H1 (cell line): Measurements from ENCODE around the gene PLXNA3. TPM values are rescaled to one million over a fixed set of nuclear protein-coding genes. Genes with fewer than 3 reads are reported as not detected.

Source experiments
- CTCF ChIA-PET: fragments of 300-600 bp; sonication (Branson Sonifier 250); formaldehyde crosslinking; loops from one replicate; lab custom pipeline; 2021; ENCODE audit not compliant: partially characterized antibody; lab: Charles Lee
- POLR2A ChIA-PET: fragments of 300-600 bp; sonication (Branson Sonifier 250); formaldehyde crosslinking; loops from one replicate; lab custom pipeline; 2021; ENCODE audit warnings: inconsistent platforms; ENCODE audit not compliant: partially characterized antibody; lab: Charles Lee
- DNase-seq, 2 experiments: peaks; one replicate each; pipeline versions ENCODE4 v3.0.0 to v3.0.0-alpha.2; 2010 to 2022; ENCODE audit warnings: low spot score in 2 of 2, low read depth in 1 of 2, mixed read lengths in 1 of 2
- FAIRE-seq: peaks from 2 replicates; lab custom pipeline; 2011; peaks lifted over from hg19 to GRCh38; lab: Jason Lieb, UNC
- H2AFZ ChIP-seq: 2 replicates; pipeline ENCODE4 v1.8.1; 2012; ENCODE audit warnings: low read length, inconsistent platforms
- H2AK5ac ChIP-seq: 2 replicates; pipeline ENCODE4 v1.6.1; 2013; ENCODE audit warnings: low read depth, low read length
- H2BK120ac ChIP-seq: replicated peaks from 2 replicates; pipeline ENCODE3; 2013; ENCODE audit warnings: low read depth, low read length, inconsistent platforms
- H2BK12ac ChIP-seq: 2 replicates; pipeline ENCODE4 v1.6.1; 2013; ENCODE audit warnings: low read depth, low read length
- H2BK15ac ChIP-seq: 2 replicates; pipeline ENCODE4 v1.6.1; 2013; ENCODE audit warnings: low read length
- H2BK20ac ChIP-seq: 2 replicates; pipeline ENCODE4 v1.6.1; 2013; ENCODE audit warnings: low read length
- H2BK5ac ChIP-seq: 2 replicates; pipeline ENCODE4 v1.6.1; 2013; ENCODE audit warnings: low read depth, low read length
- H3K14ac ChIP-seq: 2 replicates; pipeline ENCODE4 v1.6.1; 2013; ENCODE audit warnings: inconsistent platforms; ENCODE audit not compliant: insufficient read length
- H3K18ac ChIP-seq: 2 replicates; pipeline ENCODE4 v1.6.1; 2013; ENCODE audit warnings: low read length; ENCODE audit errors: extremely low read depth
- H3K23ac ChIP-seq: 2 replicates; pipeline ENCODE4 v1.6.1; 2013; ENCODE audit warnings: inconsistent platforms; ENCODE audit not compliant: insufficient read length
- H3K23me2 ChIP-seq: 2 replicates; pipeline ENCODE4 v1.6.1; 2013; ENCODE audit warnings: low read depth, low read length
- H3K27ac ChIP-seq: 2 replicates; pipeline ENCODE4 v1.6.1; 2011; ENCODE audit warnings: low read depth, low read length, inconsistent platforms
- H3K27me3 ChIP-seq, 4 experiments: replicated peaks in 1 of 4; 1 replicate in 1 of 4; 2 replicates in 3 of 4; pipeline versions ENCODE4 v1.6.1 to v1.8.1; 2011 to 2013; ENCODE audit warnings: low read length in 3 of 4, mild to moderate bottlenecking in 3 of 4, inconsistent platforms in 2 of 4, mixed read lengths in 2 of 4, moderate library complexity in 1 of 4; ENCODE audit not compliant: control insufficient read depth in 3 of 4, insufficient read depth in 3 of 4; ENCODE audit errors: extremely low read depth in 1 of 4
- H3K36me3 ChIP-seq, 4 experiments: 2 replicates each; pipeline versions ENCODE4 v1.6.1 to v1.8.1; 2011 to 2013; ENCODE audit warnings: mild to moderate bottlenecking in 4 of 4, low read length in 3 of 4, moderate library complexity in 2 of 4, control low read depth in 1 of 4, inconsistent platforms in 1 of 4; ENCODE audit not compliant: insufficient read depth in 4 of 4, control insufficient read depth in 2 of 4
- H3K4ac ChIP-seq: replicated peaks from 2 replicates; pipeline ENCODE3; 2013; ENCODE audit warnings: low read length, low read depth, mixed read lengths, inconsistent platforms; ENCODE audit not compliant: insufficient read length
- H3K4me1 ChIP-seq, 4 experiments: replicated peaks in 1 of 4; 1 replicate in 1 of 4; 2 replicates in 3 of 4; pipeline versions ENCODE4 v1.6.1 to v1.8.1; 2011 to 2013; ENCODE audit warnings: low read length in 3 of 4, inconsistent platforms in 2 of 4, mixed read lengths in 1 of 4; ENCODE audit not compliant: insufficient read depth in 4 of 4, control insufficient read depth in 3 of 4
- H3K4me2 ChIP-seq, 2 experiments: 2 replicates each; pipeline versions ENCODE4 v1.6.1 to v1.8.1; 2011 to 2013; ENCODE audit warnings: low read depth in 2 of 2, low read length in 2 of 2, control low read depth in 1 of 2, inconsistent platforms in 1 of 2, mild to moderate bottlenecking in 1 of 2; ENCODE audit not compliant: insufficient read depth in 1 of 2
- H3K4me3 ChIP-seq, 4 experiments: fragments of 200-600, 300-600 bp in 1 of 4; sonication (generic), shearing (Covaris generic), sonication (Bioruptor Twin) in 1 of 4; 2 replicates each; pipeline versions ENCODE4 v1.5.1 to v1.8.1; 2011 to 2016; ENCODE audit warnings: low read length in 4 of 4, low read depth in 3 of 4, control low read depth in 2 of 4, inconsistent platforms in 2 of 4, mild to moderate bottlenecking in 2 of 4, mixed read lengths in 1 of 4, moderate library complexity in 1 of 4; ENCODE audit not compliant: insufficient read depth in 2 of 4; ENCODE audit errors: extremely low read depth in 1 of 4
- H3K56ac ChIP-seq: replicated peaks from 2 replicates; pipeline ENCODE3; 2013; ENCODE audit warnings: low read depth, mild to moderate bottlenecking, mixed read lengths, low read length, inconsistent platforms; ENCODE audit not compliant: insufficient read length
- H3K79me1 ChIP-seq: 2 replicates; pipeline ENCODE4 v1.6.1; 2013; ENCODE audit warnings: low read depth, low read length, control low read depth
- H3K79me2 ChIP-seq, 2 experiments: 2 replicates each; pipeline versions ENCODE4 v1.6.1 to v1.8.1; 2012 to 2013; ENCODE audit warnings: low read length in 2 of 2, mild to moderate bottlenecking in 2 of 2, inconsistent platforms in 1 of 2; ENCODE audit not compliant: insufficient read depth in 2 of 2, control insufficient read depth in 1 of 2
- H3K9ac ChIP-seq, 4 experiments: replicated peaks in 1 of 4; 1 replicate in 1 of 4; 2 replicates in 3 of 4; pipeline versions ENCODE4 v1.6.1 to v1.8.1; 2011 to 2013; ENCODE audit warnings: low read depth in 3 of 4, low read length in 3 of 4, control low read depth in 2 of 4, mild to moderate bottlenecking in 2 of 4, moderate library complexity in 2 of 4, inconsistent platforms in 1 of 4; ENCODE audit errors: extremely low read depth in 1 of 4
- H3K9me3 ChIP-seq, 2 experiments: 2 replicates each; pipeline versions ENCODE4 v1.6.1 to v1.8.1; 2012 to 2013; ENCODE audit warnings: mild to moderate bottlenecking in 2 of 2, moderate library complexity in 2 of 2, control low read depth in 1 of 2, inconsistent platforms in 1 of 2, low read depth in 1 of 2, low read length in 1 of 2, mixed read lengths in 1 of 2; ENCODE audit not compliant: insufficient read depth in 2 of 2
- H4K20me1 ChIP-seq, 2 experiments: replicated peaks in 1 of 2; 2 replicates each; pipeline versions ENCODE3 to v1.8.1; 2011 to 2013; ENCODE audit warnings: inconsistent platforms in 2 of 2, low read length in 2 of 2, mild to moderate bottlenecking in 1 of 2; ENCODE audit not compliant: insufficient read depth in 2 of 2, control insufficient read depth in 1 of 2
- H4K5ac ChIP-seq: 2 replicates; pipeline ENCODE4 v1.6.1; 2013; ENCODE audit warnings: low read length, low read depth, mixed read lengths, inconsistent platforms; ENCODE audit not compliant: insufficient read length
- H4K8ac ChIP-seq: 2 replicates; pipeline ENCODE4 v1.8.0; 2013; ENCODE audit warnings: mild to moderate bottlenecking, moderate library complexity, low read length, inconsistent platforms; ENCODE audit not compliant: insufficient read depth; ENCODE audit errors: extremely low read depth
- H4K91ac ChIP-seq: replicated peaks from 2 replicates; pipeline ENCODE3; 2013; ENCODE audit warnings: low read length, mixed read lengths, inconsistent platforms; ENCODE audit not compliant: insufficient read length
- KDM1A ChIP-seq: fragments of 200-600, 300-600 bp; sonication (generic); IDR thresholded peaks from 2 replicates; pipeline ENCODE4 v1.7.1; 2016; ENCODE audit warnings: mild to moderate bottlenecking, low read length, borderline replicate concordance
- POLR2A ChIP-seq, 2 experiments: IDR thresholded peaks; 1 replicate in 1 of 2; 2 replicates in 1 of 2; pipeline ENCODE4 v1.6.1; 2011; ENCODE audit warnings: low read depth in 2 of 2, low read length in 2 of 2, mild to moderate bottlenecking in 2 of 2; ENCODE audit errors: control extremely low read depth in 1 of 2
- SUZ12 ChIP-seq: fragments of 200-600 bp; sonication (generic); IDR thresholded peaks from 2 replicates; pipeline ENCODE4 v1.6.1; 2012; ENCODE audit warnings: mild to moderate bottlenecking, inconsistent platforms, low read length, moderate library complexity, mixed read lengths
- TAF1 ChIP-seq: IDR thresholded peaks from 2 replicates; pipeline ENCODE4 v1.6.1; 2011; ENCODE audit warnings: mild to moderate bottlenecking, low read depth, low read length
- WGBS, 2 experiments: shearing (Covaris generic) in 1 of 2; methylation state at CpG; one replicate each; pipeline versions ENCODE4 v1.1.6 to v1.1.7; 2013 to 2015; ENCODE audit warnings: low lambda C conversion rate in 2 of 2, mixed read lengths in 2 of 2, inconsistent platforms in 1 of 2, low coverage in 1 of 2, missing lambda C conversion rate in 1 of 2; ENCODE audit not compliant: insufficient replicate concordance in 2 of 2, insufficient coverage in 1 of 2, insufficient read length in 1 of 2; ENCODE audit errors: extremely low coverage in 1 of 2, missing lambda C conversion rate in 1 of 2; 5-methylcytosine and 5-hydroxymethylcytosine counted together
- polyA plus RNA-seq, 7 experiments: library from polyadenylated mRNA; depleted of rRNA in 3 of 7; stranded (reverse) in 5 of 7; unstranded in 2 of 7; fragments of >200 nt in 5 of 7; fragments of 200-250 nt in 2 of 7; gene quantifications; 1 replicate in 5 of 7; 2 replicates in 1 of 7; 4 replicates in 1 of 7; pipeline versions ENCODE4 v1.2.1 to v1.2.3, GENCODE V29; 2011 to 2013; ENCODE audit warnings: missing spikeins in 2 of 7, mixed read lengths in 2 of 7
- total RNA-seq: library from RNA; stranded (reverse); fragmentation: NEBNext Ultra II Directional; extraction: Animal tissue kit (Norgen Biotek cat#: 25700); gene quantifications from 2 replicates; pipeline ENCODE4 v1.2.1, GENCODE V29; 2021

PLXNA3 gene
- total and polyA plus RNA-seq, 2 of the 8 experiments (the other 6 are each of a cell fraction or from before 2014, with no cell fraction given) = 10.7 to 18.2 TPM

DNA sequence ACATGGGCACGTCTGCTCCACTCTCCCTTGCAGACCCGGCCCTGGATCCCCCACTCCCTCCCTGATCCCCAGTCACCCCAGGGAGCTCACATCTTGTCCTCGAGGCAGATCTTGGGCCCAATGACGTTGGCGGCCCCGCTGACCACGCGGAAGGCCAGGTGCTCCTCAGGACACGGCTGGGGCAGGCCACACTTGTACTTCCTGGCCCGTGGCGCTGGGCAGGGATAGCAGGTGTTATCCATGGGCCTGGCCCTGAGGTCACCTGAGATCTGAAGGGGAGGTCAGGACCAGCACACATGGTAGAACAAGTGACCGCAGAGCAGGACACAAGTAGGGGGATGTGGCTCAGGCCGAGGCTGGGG is 50.3 kb downstream of the PLXNA3 start:
- no peak overlapping the region for H2AK5ac ChIP-seq
- no peak overlapping the region for H3K9ac ChIP-seq
- ChIA-PET POLR2A (no interaction called here), CTCF (interaction anchor here (0.9 kb wide), 1 partner anchor 18 kb away, joined by 3 read pairs; no protein-coding TSS in a partner anchor)
- H2BK15ac ChIP-seq = no peak overlapping the region
- H2BK120ac ChIP-seq = no peak overlapping the region
- H2AFZ ChIP-seq = no peak overlapping the region
- no peaks in the 10 kb centered on the region for H3K23me2 ChIP-seq
- no peak overlapping the region for H3K27ac ChIP-seq
- H4K5ac ChIP-seq = no peak overlapping the region
- no peak overlapping the region for H3K14ac ChIP-seq
- H4K91ac ChIP-seq = no peak overlapping the region
- H2BK5ac ChIP-seq = no peak overlapping the region
- H3K4me1 ChIP-seq = no peaks in the 10 kb centered on the region
- no peak overlapping the region for H3K56ac ChIP-seq
- TF ChIP-seq KDM1A = no peak
- TF ChIP-seq TAF1 = no peak
- TF ChIP-seq POLR2A (IDR thresholded peaks at IDR 0.05; ENCODE audit: control extremely low read depth in 1 of 2, low read depth in 2 of 2, low read length in 2 of 2) = no peak
- no peak for TF ChIP-seq SUZ12
- no peak overlapping the region for H2BK12ac ChIP-seq
- WGBS, 2 experiments = 80% methylated on average over 2 of the region's 13 CpGs; no CpG with 5 or more reads in 1 of the 2 experiments
- H2BK20ac ChIP-seq = no peak overlapping the region
- no peak overlapping the region for H3K18ac ChIP-seq
- H4K8ac ChIP-seq = no peak overlapping the region
- no peak for FAIRE-seq
- no peaks in the 10 kb centered on the region for H4K20me1 ChIP-seq
- no peaks in the 10 kb centered on the region for H3K9me3 ChIP-seq
- H3K27me3 ChIP-seq = no peaks in the 10 kb centered on the region
- H3K79me2 ChIP-seq = no peaks in the 10 kb centered on the region
- no peaks in the 10 kb centered on the region; a peak in 1 of 8 replicates for H3K36me3 ChIP-seq
- no peak overlapping the region for H3K23ac ChIP-seq
- H3K4ac ChIP-seq = no peak overlapping the region
- DNase-seq = no peak
- no peaks in the 10 kb centered on the region for H3K79me1 ChIP-seq
- H3K4me2 ChIP-seq = no peak overlapping the region
- no peak overlapping the region for H3K4me3 ChIP-seq
